IPS-NIHi11 (cell line): ENCODE measurements around the gene TDRD9.
"Not testable (repeated sequence)": the region's sequence is repeated elsewhere in the genome, so short reads cannot be mapped to it uniquely, and the experiment has no call there.

ENCODE experiments used
- DNase-seq: peaks from one replicate; pipeline ENCODE4 v3.0.0; 2012; ENCODE audit warnings: mixed read lengths, low spot score

The TDRD9 gene, protein sequence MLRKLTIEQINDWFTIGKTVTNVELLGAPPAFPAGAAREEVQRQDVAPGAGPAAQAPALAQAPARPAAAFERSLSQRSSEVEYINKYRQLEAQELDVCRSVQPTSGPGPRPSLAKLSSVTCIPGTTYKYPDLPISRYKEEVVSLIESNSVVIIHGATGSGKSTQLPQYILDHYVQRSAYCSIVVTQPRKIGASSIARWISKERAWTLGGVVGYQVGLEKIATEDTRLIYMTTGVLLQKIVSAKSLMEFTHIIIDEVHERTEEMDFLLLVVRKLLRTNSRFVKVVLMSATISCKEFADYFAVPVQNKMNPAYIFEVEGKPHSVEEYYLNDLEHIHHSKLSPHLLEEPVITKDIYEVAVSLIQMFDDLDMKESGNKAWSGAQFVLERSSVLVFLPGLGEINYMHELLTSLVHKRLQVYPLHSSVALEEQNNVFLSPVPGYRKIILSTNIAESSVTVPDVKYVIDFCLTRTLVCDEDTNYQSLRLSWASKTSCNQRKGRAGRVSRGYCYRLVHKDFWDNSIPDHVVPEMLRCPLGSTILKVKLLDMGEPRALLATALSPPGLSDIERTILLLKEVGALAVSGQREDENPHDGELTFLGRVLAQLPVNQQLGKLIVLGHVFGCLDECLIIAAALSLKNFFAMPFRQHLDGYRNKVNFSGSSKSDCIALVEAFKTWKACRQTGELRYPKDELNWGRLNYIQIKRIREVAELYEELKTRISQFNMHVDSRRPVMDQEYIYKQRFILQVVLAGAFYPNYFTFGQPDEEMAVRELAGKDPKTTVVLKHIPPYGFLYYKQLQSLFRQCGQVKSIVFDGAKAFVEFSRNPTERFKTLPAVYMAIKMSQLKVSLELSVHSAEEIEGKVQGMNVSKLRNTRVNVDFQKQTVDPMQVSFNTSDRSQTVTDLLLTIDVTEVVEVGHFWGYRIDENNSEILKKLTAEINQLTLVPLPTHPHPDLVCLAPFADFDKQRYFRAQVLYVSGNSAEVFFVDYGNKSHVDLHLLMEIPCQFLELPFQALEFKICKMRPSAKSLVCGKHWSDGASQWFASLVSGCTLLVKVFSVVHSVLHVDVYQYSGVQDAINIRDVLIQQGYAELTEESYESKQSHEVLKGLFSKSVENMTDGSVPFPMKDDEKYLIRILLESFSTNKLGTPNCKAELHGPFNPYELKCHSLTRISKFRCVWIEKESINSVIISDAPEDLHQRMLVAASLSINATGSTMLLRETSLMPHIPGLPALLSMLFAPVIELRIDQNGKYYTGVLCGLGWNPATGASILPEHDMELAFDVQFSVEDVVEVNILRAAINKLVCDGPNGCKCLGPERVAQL (N-terminal part only)

DNA sequence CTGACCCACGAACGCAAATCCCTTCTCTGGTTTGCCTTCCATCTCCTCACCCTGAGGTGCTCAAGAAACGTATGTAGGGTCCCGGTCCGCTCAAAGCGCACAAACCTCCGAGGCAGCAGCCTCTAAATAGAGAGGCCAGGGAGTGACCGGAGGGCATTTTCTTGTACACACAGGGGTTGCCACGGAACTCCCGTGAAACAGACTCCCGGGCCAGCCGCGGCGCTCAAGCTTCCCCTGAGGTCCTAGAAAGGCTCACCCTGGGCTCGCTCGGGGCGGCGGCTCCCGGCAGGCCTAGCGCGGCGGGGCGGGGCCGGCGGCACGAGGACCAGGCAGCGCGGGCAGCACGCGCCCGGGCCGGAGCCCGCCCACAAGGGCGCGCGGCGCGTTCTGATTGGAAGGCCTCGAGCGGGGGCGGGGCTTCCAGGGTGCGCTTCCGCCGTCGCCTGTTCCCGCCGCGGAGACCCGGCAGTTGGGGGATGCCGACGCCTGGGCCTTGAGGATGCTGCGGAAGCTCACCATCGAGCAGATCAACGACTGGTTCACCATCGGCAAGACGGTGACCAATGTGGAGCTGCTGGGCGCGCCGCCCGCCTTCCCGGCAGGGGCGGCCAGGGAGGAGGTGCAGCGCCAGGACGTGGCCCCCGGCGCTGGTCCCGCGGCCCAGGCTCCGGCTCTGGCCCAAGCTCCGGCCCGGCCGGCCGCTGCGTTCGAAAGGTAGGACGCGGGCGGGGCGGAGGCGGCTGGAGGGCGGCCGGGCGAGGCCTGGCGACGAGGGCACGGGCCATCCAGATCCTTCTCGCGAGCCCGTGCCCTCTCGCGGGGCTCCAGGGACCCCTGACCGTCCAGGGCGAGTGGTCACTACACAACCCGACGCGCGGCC, at the start of gene TDRD9:
TDRD9 (plus strand) TSS at position 446 of the 880 bp plus-strand sequence; CDS start at position 500, 54 bp downstream.
- no peak for DNase-seq

DNA sequence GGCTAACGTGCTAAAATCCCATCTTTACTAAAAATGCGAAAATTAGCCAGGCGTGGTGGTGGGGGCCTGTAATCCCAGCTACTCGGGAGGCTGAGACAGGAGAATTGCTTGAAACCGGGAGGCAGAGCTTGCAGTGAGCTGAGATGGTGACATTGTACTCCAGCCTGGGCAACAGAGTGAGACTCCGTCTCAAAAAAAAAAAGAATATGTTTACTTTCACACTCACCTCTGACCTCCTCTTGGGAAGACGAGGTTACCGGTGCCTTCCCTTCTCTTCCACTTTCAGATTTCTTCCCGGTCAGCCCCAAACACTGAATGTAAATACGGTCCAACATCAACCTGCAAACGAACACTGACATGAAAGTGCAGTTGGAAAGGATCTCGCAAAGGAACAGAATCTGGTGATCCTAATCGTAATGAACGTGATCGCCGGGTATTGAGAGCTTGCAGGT, 49.1 kb upstream of the TDRD9 start:
- no peak for DNase-seq

DNA sequence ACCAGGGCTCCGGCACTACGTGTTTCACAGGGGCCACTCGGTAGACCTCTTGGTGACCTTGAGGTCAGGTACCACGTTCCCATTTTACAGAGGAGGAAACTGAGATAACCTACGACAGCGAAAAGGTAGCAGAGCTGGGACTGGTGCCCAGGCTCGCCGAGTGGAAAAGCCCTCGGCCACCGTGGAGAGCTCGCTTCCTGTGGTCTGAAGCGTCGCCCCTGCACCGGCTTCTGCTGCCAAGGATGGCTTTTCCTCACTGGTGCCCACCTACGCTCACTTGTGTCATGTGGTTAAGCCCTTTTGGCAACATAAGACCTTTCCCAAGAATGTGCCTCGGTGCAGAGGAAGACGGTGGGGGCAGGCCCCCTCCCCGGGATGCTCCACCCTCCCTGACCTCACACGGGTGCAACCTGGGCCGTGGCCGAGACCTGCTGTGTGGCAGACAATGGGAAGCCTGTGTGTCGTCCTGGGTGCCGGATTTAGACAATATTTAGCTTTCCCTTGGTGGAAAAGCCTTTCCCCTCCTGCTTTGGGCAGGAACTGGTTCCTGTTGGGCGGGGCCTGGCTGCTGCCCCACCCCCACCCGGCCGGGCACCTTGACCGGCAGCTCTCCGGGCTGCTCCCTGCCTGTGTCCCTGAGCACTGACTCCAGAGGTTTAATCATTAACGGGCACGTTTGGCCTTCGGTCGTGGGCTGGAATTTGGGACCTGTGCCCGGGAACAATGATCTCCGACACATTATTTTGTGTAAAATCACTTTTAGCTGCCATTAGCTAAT, 48.5 kb upstream of the TDRD9 start:
- DNase-seq, result peak; percentile 92

DNA sequence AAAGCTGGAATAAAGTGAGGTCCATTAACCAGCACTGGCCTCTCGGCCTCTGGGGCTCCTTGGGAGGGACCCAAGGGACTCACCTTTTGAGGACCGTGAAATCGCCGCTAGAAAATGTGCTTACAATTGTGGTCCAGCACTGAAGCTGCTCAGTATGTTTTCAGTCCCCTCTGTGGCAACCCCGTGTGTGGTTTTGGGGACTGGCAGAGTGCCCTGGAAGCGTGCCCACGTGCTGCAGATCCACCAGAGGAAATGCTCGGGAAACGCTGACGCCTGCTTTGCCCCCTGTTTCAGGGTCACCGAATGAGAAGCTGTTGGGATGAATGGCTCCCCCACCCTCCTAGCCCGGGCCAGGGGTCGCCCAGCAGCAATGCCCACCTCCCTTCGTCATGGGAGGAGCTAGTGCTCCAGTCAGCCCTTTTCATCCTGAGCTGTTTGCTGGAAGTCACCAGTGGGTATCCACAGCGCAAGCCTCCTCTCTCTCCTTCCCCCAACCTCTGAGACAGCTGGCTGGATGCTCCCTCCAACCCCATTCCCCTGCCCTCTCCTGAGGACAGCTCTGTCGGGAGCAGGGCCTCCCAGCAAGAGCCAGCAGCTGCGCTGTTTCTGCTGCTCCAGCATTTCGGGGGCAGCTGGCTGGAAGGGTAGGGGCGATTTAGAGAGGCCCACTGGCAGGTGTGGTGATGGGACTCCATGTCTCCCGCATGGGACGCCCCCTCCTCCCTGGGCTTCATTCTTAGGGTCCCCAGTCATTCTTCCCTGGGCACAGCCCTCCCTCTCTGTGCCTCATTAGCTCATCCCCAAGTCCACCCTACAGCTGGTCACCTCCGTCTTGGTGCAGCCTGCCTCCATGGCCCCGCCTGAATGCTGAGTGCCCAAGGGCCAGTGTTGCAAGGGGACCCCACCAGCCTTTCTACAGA, 47.6 kb upstream of the TDRD9 start:
- no peak for DNase-seq

DNA sequence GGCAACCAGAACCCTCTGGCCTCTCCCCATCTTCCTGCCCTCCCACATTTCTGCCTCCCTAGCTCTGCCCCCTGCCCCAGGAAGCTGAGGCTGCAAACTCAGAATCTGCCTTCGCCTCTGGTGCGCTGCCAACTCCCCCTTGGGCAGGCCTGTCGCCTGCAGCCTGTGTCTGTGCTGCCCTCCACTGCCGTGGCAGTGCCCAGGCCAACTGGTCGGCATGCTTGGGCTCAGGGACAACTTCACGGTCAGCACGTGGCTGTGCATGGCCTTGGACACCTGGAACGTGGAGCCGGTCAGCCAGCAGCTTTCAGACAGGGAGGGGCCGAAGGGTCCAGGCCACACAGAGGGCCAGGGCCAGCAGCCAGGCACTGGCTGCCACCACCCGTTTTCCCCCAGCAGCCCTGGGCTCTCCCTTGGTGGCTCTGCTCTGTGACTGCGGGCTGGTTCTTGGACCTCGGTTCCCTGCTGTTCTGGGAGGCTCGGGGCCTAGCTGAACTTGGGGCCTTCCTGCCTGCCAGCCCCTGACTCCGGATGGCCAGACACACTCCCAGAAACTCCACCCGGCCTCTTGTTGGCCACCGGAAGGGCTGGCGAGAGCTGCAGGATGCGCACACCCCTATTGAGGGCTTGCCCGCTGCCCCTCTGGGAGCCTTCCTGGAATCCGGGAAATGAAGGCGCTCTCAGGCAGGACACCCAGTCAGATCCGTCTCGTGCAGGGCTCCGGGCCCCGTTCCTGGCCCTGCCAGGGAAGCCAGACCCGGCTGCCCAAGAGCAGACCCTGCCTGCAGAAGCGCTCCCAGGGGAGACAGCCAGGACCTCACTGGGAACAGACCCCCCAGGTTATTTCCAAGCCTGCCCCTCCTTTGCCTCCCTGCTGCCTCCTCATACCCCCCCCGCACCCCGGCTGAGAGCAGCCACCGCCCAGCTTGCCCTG, 46.7 kb upstream of the TDRD9 start:
- DNase-seq, result no peak

DNA sequence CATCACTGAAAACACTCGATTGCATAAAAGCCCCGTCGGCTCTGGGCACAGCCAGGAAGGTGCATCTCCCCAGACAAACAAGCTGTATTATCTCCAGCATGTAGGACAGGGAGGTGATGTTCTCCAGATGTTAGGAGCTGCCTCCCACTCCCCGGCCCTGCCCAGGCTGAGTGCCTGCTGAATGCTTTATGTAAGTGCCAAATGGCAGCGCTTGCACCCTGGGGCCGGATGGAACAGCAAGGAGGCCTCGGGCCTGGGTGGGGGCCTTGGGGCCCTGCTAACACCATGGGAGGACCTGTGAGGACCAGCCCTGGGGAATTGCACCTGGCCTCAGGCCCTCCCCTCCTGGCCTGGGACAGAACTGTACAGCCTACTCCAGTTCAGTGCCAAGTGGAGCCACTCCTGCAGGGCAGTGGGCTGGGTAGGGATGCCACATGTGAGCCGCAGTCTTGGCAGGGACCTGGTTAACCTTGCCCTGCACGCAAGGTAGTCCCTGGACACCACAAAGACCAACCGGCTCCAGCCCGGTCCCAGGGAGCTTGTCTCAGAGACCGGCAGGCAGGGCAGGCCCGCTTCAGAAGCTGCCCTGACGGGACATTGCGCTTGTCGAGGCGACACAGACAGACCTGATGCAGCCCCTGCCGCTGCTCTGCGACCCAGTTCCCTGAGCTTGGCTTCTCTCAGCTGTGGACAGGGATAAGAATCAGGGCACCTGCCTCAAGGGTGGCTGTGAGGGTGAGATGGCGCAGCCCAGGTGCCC, 45.6 kb upstream of the TDRD9 start:
- DNase-seq, result no peak

DNA sequence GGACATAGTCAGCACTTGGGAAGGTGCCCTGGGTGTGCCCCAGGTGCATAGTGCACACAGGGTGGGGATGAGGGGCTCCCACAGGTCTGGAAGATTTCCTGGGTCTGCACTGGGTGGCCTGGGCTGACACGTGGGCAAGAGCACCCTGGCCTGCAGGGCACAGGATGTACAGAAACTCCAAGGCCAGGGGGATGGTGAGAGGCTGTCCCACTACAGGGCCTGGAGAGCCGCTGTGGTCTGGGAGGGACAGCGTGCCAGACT, 45.1 kb upstream of the TDRD9 start:
- DNase-seq, result no peak

DNA sequence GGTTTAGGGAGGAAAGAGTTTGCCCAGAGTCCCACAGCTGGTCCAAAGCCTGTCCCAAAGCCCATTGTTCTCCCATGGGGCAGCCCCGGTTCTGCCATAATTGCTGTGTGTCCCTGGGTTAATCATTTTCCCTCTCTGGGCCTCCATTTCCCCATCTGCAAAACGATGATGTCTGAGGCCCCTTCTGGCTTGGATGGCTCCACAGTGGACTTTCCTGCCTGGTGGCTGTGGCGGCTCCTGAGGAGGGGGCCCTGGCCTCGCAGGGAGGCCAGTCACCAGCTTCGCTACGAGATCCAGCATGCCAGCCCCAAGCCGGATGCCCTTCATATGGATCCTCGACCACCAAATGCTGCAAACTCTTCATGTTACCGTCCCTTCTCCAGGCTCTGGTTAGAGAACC, 43.4 kb upstream of the TDRD9 start:
- no peak for DNase-seq

DNA sequence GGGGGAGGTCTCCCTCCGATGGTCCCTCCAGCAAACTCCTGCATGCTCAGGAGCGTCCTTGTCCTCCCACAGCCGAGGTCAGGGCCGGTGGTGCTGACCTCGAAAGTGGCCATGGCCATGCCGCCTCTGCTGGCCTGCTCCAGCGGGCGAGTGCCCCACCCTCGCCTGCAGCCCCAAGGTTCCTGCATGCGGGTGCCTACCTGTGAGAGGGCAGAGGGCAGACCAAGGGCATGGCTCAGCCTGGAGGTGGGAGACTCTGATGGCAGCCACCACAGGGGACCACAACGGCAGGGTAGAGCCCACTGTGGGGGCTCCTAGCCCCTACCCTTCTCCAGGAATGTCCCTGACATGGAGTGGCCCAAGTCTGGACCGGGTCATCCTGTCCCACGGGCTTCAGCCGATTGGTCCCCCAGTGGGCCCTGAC, 42.7 kb upstream of the TDRD9 start:
- no peak for DNase-seq

DNA sequence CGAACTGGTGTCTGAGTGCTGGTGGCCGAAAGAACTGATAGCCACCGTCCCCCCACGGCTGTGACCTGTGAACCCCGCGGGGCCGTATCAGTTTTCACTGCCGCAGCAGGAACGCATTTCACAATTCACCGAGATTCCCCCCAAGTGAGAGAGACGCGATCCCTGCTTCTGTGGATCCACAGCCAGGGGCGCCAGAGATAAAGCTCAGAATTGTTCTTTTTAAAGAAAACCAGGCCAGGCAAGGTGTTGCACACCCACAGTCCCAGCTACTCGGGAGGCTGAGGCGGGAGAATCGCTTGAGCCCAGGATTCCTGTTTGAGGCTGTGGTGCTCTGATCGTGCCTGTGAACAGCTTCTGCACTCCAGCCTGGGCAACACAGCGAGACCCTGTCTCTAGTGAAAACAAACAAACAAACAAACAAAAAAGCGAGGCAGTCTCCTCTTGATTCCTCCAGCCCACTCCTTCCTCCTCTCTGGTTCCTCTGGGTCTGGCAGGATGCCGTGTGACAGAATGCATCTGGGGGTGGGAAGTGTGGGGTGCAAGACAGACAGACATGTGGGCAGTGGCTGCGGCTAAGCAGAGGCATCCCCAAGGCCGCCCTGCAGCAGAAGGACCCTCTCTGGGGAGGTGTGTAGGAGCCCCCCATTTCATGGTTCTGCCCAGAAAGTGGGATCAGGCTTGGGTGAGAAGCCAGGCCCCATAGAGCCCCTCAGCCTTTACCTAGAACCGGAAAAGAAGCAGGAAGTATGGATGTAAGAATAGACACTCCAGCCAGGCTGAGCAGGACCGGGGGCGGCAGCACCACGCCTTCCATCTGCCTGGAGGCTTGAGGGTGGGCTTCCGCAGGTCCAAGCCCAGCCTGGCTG, 41.7 kb upstream of the TDRD9 start:
- no peak for DNase-seq

DNA sequence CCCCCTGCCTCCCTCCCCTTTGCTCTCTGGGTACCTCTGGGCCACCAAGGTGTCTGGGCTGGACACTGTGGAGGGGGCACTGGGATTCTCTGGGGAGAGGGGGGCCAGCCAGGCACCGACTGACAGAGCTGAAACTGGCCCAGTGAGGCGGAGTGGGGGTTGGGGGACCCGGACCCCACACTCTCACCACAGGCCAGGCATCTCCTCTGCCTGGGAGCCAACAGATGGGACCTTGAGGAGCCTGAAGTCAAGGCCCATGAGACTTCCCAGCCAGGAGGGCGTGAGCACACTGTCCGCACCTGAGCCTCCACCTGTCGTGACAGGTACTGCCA, 41.1 kb upstream of the TDRD9 start:
- DNase-seq, result no peak

DNA sequence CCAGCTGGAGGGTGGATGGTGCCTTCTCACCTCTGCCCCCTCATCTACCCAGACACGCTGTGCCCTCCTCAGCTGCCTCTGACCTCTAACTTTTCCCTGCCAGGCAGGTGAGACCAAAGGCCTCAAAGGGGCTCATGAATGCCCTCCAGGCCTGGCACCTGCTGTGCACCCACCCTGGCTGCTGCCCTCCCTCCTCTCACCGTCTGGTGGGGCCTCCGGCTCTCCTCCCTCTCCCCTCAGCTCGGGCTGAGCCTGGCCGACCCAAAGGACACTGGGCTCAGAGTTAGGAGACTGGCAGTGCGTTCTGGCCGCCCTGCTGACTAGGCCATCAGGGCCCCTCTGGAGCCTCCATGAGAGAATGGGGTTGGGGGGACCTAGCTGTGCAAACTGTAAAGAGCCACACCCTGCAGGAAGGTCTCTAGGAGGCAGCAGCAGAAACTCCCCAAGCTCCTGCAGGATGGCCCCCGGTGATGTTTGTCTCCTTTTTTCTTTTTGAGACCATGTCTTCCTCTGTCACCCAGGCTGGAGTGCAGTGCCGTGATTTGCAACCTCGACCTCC, 40.6 kb upstream of the TDRD9 start:
- DNase-seq, result no peak

DNA sequence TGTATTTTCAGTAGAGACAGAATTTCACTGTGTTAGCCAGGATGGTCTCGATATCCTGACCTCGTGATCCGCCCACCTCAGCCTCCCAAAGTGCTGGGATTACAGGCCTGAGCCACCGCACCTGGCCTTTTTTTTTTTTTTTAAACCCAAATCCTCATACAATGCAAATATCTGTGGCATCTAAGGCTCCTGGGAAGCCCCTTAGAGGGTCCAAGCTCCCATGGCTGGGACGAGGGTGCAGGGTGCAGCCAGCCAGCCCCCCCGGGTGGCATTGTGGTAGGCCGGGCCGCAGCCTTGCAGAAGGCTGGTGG, 39.3 kb upstream of the TDRD9 start:
- DNase-seq, result not testable (repeated sequence)

DNA sequence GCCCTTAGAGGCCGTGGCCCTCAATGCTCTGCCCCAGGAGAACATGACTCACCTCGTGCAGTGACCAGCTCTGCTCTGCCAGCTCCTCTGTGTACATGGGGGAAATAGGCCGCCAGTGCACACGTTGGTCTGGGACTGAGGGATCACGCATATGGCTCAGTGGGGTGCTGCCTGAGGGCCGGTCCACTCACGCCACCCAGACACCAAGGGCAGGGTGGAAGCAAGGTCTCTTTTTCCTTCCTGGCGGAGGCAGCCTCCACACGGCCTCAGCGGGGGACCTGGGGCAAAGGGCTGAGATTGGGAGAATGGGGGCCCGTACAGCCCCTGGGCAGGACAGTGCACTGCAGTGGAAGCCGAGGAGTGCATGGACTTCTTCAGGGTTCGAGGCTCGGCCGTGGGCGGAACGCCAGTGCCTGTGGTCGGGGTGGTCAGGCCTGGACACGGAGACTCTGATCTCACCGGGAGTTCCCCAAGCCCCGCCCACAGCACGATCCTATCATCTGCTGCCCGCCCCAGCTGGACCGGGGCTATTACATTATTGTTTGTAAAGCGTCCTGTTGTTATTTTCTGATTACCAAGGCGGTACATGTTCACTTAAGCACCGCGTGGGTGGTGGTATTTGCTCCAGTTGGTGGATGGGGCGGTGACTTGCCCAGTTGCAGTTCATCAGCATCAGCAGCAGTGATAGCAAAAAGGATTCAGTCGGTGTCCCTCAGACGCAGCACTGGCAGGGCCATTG, 38.8 kb upstream of the TDRD9 start:
- DNase-seq, result no peak

DNA sequence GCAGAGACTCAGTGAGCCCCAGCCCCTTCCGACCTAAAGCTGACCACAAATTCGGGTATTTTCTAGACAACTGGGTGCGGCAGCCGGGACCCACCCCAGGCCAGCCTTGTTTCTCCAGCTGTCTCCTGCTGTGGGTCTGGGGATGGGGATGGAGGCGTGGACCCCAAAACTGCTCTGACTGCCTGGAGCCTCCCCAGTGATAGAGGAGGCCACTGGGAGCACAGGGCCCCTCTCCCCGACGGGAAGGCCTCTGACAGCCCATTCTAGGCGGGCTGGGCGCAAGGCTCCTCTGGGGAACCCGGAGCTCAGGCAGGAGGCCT, 38.2 kb upstream of the TDRD9 start:
- DNase-seq, result peak; percentile 9
